H1 (cell line): ENCODE data around the gene PRR3. TPM values are rescaled to one million over a fixed set of nuclear protein-coding genes. Genes with fewer than 3 reads are reported as not detected.

Source experiments
- BRCA1 ChIP-seq: IDR thresholded peaks from 2 replicates; pipeline ENCODE4 v1.6.1; 2012; ENCODE audit warnings: low read depth, low read length, improper control_type of control experiment
- POLR2AphosphoS5 ChIP-seq: IDR thresholded peaks from 2 replicates; pipeline ENCODE4 v1.6.1; 2011; ENCODE audit warnings: low read depth, low read length
- YY1 ChIP-seq: IDR thresholded peaks from 2 replicates; pipeline ENCODE4 v1.6.1; 2011; ENCODE audit warnings: low read depth, mild to moderate bottlenecking, low read length
- polyA plus RNA-seq, 7 experiments: library from polyadenylated mRNA; depleted of rRNA in 3 of 7; stranded (reverse) in 5 of 7; unstranded in 2 of 7; fragments of >200 nt in 5 of 7; fragments of 200-250 nt in 2 of 7; gene quantifications; 1 replicate in 5 of 7; 2 replicates in 1 of 7; 4 replicates in 1 of 7; pipeline versions ENCODE4 v1.2.1 to v1.2.3, GENCODE V29; 2011 to 2013; ENCODE audit warnings: missing spikeins in 2 of 7, mixed read lengths in 2 of 7
- total RNA-seq: library from RNA; stranded (reverse); fragmentation: NEBNext Ultra II Directional; extraction: Animal tissue kit (Norgen Biotek cat#: 25700); gene quantifications from 2 replicates; pipeline ENCODE4 v1.2.1, GENCODE V29; 2021
- TF ChIP-seq, protein P1 (sequence below): IDR thresholded peaks from 2 replicates; pipeline ENCODE4 v1.6.1; 2012; ENCODE audit warnings: inconsistent platforms

The PRR3 gene
- total and polyA plus RNA-seq, 2 of the 8 experiments (the other 6 are each of a cell fraction or from before 2014, with no cell fraction given), result 10.5 to 24.2 TPM

GRCh38 chr6:30590509-30590908 lies 33.4 kb downstream of the PRR3 start (continued):
- TF ChIP-seq YY1 (no peak), POLR2AphosphoS5 (no peak), BRCA1 (no peak)
- TF ChIP-seq, protein P1, sequence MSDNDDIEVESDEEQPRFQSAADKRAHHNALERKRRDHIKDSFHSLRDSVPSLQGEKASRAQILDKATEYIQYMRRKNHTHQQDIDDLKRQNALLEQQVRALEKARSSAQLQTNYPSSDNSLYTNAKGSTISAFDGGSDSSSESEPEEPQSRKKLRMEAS, result no peak
- TF ChIP-seq, all 59 proteins: peak for 0
